GM21723 (cell line): Measurements from ENCODE around the gene SLCO1B1.
"Not testable (repeated sequence)": the region's sequence is repeated elsewhere in the genome, so short reads cannot be mapped to it uniquely, and the experiment has no call there.

Experiments used
- ATAC-seq: cut with Tn5 transposase; IDR thresholded peaks from one replicate; pipeline ENCODE4 v1.9.1; 2021; ENCODE audit warnings: mild to moderate bottlenecking, moderate library complexity; ENCODE audit not compliant: unreplicated experiment

SLCO1B1 gene, protein sequence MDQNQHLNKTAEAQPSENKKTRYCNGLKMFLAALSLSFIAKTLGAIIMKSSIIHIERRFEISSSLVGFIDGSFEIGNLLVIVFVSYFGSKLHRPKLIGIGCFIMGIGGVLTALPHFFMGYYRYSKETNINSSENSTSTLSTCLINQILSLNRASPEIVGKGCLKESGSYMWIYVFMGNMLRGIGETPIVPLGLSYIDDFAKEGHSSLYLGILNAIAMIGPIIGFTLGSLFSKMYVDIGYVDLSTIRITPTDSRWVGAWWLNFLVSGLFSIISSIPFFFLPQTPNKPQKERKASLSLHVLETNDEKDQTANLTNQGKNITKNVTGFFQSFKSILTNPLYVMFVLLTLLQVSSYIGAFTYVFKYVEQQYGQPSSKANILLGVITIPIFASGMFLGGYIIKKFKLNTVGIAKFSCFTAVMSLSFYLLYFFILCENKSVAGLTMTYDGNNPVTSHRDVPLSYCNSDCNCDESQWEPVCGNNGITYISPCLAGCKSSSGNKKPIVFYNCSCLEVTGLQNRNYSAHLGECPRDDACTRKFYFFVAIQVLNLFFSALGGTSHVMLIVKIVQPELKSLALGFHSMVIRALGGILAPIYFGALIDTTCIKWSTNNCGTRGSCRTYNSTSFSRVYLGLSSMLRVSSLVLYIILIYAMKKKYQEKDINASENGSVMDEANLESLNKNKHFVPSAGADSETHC

DNA sequence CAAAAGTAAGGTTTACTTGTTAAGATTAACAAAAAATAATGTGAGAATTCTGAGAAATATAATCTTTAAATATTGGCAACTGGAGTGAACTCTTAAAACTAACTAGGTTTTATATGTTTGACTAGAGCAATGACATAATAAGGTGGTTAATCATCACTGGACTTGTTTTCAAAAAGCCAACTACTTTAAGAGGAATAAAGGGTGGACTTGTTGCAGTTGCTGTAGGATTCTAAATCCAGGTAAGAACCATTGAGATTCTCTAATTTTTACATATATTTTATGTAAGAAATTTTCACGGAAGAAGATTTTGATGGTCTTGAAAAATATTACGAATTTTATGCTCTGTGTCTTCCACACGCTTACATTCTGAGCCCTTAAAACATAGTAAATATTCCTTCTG is at the start of gene SLCO1B1:
Gene SLCO1B1, plus strand, starts transcription at position 197 of the 400 bp plus-strand sequence. CDS start 10,381 bp downstream, outside the sequence.
- no peak for ATAC-seq

DNA sequence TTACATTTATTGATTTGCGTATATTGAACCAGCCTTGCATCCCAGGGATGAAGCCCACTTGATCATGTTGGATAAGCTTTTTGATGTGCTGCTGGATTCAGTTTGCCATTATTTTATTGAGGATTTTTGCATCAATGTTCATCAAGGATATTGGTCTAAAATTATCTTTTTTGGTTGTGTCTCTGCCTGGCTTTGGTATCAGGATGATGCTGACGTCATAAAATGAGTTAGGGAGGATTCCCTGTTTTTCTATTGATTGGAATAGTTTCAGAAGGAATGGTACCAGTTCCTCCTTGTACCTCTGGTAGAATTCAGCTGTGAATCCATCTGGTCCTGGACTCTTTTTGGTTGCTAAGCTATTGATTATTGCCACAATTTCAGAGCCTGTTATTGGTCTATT is 46.2 kb upstream of the SLCO1B1 start:
- ATAC-seq, result not testable (repeated sequence)

DNA sequence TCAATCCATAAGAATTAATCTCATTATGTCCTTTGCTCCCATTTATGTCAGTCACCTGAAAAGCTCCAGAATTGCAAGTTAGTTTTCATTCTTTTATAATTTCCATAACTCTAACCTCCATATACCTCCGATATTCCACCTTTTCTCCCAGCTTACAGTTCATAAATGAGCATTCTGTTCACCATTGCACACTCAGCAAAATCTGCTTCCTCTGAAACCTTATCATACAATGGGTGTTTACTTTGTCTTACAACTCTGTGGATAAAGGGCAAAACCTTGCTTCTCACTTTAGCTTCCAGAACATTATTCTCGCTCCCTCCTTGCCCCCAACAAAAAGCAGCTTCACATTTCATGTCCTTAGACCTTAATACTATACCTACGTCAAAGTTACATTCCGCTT is 19.3 kb upstream of the SLCO1B1 start:
- ATAC-seq, result no peak

DNA sequence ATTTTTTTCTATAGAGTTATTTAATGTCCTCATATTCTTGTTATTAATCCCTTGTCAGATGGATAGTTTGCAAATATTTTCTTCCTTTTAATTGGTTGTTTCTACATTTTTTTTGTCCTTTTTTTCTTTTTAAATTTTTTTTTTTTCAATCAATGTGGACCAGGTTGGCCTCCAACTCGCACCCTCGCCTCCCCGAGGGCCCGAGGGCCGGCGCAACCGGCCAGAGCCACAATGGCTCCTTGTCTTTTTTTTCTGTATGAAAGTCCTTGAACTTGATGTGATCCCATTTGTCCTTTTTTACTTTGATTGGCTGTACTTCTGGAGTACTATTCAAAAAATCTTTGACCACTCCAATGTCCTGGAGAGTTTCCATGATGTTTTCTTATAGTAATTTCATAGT is 17.7 kb upstream of the SLCO1B1 start:
- ATAC-seq, result no peak

DNA sequence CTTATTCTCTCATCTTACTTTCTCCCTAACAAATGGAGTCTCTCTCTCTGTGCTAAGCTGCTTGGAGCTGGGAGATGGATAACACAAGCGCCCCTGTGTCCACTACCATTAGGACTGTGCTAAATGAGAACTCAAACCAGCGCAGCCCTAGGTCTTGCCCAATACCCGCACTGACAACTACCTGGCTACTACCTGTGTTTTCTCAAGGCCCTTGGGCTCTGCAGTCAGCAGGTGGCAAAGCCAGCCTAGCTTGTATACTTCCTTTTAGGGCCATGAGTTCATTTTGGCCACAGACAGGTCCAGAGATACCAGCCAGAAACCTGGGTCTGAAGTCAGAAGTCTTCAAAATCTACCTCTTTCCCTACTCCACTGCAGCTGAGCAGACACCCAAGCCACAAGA is 13.0 kb upstream of the SLCO1B1 start:
- ATAC-seq, result no peak

DNA sequence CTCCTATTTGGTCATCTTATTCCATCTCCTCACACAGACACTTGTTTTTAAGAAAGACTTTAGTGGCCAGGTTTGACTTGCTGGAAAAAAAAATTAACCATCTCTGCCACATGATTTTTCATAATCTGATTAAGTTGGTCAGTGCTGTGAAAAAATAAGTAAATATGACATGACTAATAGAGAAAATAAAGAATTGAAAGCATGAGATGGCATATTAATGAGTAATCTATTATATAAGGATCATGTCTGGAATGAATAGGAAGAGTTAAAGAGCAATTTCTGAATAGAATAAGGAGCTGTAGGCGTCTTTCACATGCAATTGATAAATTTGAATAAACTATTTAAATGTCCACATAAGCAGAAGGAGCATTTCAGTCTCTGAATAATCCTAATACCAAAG is 12.2 kb upstream of the SLCO1B1 start:
- ATAC-seq, result no peak

DNA sequence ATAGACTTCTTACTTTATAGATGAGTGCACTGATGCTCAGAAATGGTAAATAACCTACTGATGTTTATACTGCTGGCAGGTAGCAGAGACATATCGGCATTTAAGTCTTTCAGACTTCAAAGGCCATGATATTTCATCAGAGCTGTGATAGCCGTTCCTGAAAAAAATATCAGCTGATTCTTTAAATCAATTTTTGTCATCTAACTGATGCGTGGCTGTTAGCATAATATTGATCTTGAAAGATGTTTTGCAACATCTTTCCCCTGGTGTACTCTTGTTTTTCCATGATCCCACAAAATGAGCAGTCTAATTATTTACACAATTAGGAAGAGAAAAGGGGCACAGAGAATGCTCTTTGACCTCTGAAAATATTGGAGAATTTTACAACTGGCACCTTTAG is 1.6 kb upstream of the SLCO1B1 start:
- ATAC-seq, result no peak

DNA sequence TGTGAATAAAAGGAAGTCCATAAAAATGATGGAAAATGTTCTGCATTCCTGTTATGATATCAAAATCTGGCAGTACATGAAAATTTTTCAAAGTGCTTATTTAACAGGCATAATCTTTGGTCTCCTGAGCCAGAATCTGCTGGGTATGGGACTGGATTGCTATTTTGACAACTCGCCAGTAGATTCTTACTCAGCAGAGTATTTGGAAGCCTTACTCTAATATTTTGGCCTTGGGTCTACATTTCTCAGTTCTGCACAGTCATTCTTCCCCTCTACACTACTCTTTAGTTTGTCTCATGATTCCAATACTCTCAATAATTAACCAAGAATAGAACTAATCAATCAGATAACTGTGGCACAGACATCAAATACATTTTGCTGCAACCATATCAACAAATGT is 1.1 kb upstream of the SLCO1B1 start:
- no peak for ATAC-seq

DNA sequence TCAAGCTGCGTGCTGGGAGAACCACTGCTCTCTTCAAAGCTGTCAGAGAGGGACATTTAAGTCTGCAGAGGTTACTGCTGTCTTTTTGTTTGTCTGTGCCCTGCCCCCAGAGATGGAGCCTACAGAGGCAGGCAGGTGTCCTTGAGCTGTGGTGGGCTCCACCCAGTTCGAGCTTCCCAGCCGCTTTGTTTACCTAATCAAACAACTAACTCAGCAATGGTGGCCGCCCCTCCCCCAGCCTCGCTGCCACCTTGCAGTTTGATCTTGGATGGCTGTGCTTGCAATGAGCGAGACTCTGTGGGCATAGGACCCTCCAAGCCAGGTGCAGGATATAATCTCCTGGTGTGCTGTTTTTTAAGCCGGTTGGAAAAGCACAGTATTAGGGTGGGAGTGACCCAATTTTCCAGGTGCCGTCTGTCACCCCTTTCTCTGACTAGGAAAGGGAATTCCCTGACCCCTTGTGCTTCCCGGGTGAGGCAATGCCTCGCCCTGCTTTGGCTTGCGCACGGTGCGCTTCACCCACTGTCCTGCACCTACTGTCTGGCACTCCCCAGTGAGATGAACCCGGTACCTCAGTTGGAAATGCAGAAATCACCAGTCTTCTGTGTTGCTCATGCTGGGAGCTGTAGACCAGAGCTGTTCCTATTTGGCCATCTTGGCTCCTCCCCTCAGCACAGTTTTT is 6.5 kb downstream of the SLCO1B1 start:
- ATAC-seq, result not testable (repeated sequence)

DNA sequence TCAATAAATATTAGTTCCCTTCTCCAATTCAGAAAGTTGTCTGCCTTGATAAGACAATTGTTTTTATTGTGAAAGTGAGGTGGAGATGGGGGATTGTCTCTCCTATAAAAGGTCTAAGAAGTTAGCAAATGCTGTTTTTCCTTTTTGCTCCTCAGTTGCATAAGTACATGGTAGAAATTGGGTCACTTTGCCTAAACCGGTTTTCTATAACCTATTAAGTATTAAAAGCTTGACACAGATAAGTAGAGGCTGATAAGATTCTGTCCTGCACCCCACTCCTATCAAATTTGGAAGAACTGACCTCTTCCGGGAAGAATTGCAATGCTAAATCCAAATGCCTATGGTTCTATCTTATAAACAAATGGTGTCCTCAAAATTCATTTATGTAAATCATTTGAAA is 7.0 kb downstream of the SLCO1B1 start:
- ATAC-seq, result no peak

DNA sequence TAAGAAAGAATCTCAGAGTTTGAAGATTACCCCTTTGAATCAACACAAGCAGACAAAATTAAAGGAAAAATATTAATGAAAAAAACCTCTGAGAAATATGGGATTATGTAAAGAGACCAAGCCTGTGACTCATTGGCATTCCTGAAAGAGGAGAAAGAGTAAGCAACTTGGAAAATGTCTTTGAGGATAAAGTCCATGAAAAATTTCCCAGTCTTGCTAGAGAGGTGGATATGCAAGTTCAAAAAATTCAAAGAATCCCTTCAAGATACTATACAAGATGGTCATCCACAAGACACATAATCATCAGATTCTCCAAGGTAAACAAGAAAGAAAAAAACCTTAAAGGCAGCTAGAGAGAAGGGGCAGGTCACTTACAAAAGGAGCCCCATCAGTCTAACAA is 13.3 kb downstream of the SLCO1B1 start:
- no peak for ATAC-seq

DNA sequence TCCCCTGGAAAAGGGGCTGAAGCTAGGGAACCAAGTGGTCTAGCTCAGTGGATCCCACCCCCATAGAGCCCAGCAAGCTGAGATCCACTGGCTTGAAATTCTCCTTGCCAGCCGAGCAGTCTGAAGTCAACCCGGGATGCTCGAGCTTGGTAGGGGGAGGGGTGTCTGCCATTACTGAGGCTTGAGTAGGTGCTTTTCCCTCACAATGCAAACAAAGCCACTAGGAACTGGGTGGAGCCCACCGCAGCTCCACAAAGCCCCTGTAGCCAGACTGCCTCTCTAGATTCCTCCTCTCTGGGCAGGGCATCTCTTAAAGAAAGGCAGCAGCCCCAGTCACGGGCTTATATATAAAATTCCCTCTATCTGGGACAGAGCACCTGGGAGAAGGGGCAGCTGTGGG is 18.9 kb downstream of the SLCO1B1 start:
- not testable (repeated sequence) for ATAC-seq

DNA sequence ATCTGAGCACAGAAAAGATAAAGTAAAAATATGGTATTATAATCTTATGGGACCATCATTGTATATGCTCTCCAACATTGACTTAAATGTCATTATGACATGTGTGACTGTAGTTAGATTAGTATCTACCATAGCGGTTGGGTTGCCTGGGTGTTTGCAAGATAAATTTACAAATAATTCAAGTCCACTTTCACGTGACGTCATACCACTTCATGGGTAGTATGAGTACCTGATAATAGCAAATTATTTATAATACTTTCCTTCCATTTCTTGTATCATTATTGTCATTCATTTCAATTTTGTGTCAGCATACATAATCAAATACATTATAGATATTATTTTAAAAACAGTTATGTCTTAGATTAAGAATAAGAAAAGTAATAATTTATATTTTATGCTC is 20.2 kb downstream of the SLCO1B1 start:
- ATAC-seq, result no peak

DNA sequence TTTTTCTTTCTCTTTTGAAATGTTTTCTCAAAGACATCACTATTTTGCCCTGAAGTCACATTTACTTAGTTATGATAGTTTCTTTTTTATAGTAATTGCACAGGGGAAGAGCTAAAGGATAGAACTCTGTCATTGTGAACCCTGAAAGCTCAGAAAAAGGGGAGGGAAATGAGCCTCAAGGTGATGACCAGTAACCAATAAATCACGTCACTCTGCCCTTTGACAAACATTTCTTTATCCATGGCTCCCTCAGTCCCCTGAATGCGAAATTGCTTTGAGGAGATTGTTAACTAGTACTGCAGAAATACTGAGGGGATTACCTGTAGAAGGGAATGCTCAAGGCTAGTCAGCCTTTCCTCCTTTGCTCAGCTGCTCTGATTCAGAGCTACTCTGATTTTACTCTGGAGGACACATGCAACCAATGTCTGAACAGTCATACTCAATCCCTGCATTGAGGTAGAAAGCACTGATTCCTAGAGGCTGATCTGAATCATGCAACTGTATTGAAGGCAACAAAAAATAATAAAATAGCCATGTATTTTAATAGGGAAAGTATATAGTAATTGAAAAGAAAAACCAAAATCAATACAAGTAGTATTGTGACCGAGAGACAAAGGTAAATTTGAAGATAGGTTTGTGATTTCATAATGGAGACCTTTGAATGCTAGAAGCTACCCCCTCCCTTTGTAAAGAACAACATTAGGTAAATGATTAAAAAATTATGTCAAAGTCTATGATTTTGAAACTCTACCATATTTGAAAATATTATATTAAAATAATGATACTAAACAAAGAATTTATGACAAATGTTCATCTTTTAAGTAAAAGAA is 24.7 kb downstream of the SLCO1B1 start:
- no peak for ATAC-seq

DNA sequence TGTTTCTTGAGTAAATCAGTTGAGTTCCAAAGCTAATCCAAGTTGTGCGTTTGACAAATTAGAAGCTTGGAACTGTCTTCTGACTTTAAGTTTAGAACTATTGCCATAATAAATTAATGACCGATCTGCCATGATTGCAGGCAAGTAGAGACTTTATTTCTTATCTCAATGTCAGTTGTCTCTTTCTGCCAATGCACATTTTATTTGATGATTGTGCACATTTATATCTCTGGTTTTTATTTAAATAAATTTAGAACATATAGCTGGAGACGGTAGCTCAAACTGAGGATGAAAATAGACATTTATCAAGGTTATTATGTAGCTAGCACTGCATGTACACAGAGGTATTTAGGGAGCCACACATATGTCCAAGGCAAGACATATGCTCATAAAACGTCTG is 34.1 kb downstream of the SLCO1B1 start:
- no peak for ATAC-seq

DNA sequence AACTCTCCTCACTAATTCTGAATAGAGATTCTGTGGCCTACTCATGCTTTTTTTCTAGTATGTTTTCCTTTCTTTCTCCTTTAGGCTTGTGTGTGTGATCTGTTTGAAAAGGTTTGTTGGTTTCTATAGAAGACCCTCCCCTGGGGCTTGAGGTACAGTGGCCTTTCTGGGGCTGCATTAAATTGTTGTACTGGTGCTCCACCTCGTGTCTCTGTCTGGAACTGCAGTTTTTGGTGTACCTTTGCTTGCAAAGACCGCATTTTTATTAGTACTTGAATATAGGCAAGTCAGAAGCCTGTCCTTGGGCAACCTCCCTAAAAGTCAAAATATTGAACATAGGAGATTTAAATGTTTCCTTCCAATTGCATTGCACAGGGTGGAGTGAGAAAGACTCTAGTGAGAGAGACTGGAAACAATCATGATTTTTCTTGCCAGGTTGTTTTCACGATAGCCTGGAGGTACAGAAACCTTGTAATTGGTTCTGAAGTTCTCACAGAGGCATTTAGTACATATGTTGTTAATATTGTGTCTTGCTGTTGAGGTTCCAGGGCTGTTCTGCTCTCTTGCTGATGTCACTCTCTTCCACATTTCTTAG is 39.0 kb downstream of the SLCO1B1 start:
- peak; percentile 75 for ATAC-seq

DNA sequence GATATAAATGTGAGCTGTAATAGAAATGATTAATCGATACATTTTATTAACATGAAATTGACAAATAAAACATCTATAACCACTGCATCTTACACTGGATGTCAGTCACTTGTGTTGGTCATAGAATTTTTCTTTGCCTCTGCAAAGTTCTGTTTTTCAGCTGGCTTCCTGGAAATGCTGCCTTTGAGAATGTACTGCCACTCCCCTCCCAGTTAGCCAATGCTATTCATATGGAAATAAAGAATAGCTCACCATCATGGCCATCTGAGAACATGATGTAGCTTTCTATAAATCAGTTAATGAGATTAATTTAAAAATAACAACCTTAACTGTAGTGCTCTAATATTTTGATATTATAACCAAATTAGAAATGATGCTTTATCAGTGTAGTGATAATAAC is 41.1 kb downstream of the SLCO1B1 start:
- no peak for ATAC-seq

DNA sequence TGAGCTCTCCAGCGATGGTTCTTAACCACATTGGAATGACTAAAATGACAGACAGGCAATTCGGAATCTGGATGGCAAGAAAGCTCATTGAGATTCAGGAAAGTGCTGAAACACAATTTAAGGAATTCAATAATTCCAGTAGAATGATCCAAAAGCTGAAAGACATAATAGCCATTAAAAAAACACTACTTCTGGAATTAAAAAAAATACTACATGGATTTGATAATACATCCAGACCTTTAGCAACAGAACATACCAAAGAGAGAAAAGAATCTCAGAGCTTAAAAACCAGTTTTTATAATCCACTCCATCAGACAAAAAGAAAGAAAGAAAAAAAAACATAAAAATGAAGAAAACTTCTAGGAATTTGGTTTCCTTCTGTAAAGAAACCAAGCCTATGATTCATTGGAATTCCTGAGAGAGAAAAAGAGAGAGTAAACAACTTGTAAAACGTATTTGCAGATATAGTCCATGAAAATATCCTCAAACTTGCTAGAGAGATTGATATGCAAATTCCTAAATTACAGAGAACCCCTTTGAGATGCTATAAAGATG is 52.8 kb downstream of the SLCO1B1 start:
- ATAC-seq, result no peak

DNA sequence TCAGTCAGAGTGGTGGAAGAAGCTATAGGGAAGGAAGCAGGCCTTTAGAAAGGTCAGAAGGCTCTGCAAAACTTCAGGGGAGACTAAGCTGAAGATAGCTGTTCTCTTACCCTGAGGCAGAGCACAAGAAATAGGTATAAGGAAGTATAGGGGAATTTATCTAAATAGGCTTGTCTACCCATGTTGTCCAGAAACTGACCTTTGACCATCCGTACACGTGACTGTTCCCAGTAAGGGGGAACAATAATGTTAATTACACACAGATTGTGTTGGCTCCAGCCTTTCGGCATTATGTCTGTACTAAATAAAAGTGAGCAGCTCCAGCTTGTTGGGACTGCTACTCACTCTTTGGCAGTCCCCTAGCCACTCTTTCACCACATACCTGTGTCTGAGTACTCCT is 59.0 kb downstream of the SLCO1B1 start:
- ATAC-seq, result no peak

DNA sequence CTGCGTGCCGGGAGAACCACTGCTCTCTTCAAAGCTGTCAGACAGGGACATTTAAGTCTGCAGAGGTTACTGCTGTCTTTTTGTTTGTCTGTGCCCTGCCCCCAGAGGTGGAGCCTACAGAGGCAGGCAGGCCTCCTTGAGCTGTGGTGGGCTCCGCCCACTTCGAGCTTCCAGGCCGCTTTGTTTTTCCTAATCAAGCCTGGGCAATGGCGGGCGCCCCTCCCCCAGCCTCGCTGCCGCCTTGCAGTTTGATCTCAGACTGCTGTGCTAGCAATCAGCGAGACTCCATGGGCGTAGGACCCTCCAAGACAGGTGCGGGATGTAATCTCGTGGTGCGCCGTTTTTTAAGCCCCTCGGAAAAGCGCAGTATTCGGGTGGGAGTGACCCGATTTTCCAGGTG is 83.4 kb downstream of the SLCO1B1 start:
- not testable (repeated sequence) for ATAC-seq
